RWPE2 (cell line): ENCODE data around the gene KCNJ5.
A peak's percentile ranks its signal among the peaks of the same experiment; 100 is the strongest.

Experiments used
- ATAC-seq: fragments of 200-7000 bp; cut with Tn5 transposase; 3 replicates; pipeline ENCODE4 v1.9.1; 2021; ENCODE audit warnings: low read depth
- DNase-seq: peaks from one replicate; pipeline ENCODE4 v3.0.0-alpha.2; 2020; ENCODE audit warnings: low spot score
- H3K27ac ChIP-seq: fragments of 450-650 bp; 2 replicates; pipeline ENCODE4 v1.5.1; 2017; ENCODE audit warnings: mild to moderate bottlenecking; ENCODE audit not compliant: poor library complexity, severe bottlenecking
- H3K27me3 ChIP-seq: fragments of 250-450 bp; sonication (Bioruptor Pico); 2 replicates; pipeline ENCODE4 v1.5.1; 2021; ENCODE audit warnings: mild to moderate bottlenecking, moderate library complexity; ENCODE audit not compliant: insufficient read depth, poor library complexity, severe bottlenecking
- H3K36me3 ChIP-seq: fragments of 250-450 bp; sonication (Bioruptor Pico); 2 replicates; pipeline ENCODE4 v1.5.1; 2020; ENCODE audit warnings: low read depth, mild to moderate bottlenecking, moderate library complexity
- H3K4me1 ChIP-seq: fragments of 250-450 bp; sonication (Bioruptor Pico); 2 replicates; pipeline ENCODE4 v1.5.1; 2021; ENCODE audit warnings: mild to moderate bottlenecking, moderate library complexity; ENCODE audit not compliant: insufficient read depth, poor library complexity, severe bottlenecking
- H3K4me3 ChIP-seq: fragments of 250-450 bp; sonication (Bioruptor Pico); 2 replicates; pipeline ENCODE4 v1.5.1; 2021; ENCODE audit warnings: mild to moderate bottlenecking, moderate library complexity; ENCODE audit not compliant: severe bottlenecking
- H3K9me3 ChIP-seq: fragments of 250-450 bp; sonication (Bioruptor Pico); 2 replicates; pipeline ENCODE4 v1.5.1; 2021; ENCODE audit warnings: mild to moderate bottlenecking, moderate library complexity; ENCODE audit not compliant: severe bottlenecking
- TF ChIP-seq, protein P1 (sequence below): fragments of 450-650 bp; IDR thresholded peaks from one replicate; pipeline ENCODE4 v1.5.1; 2017; ENCODE audit warnings: mild to moderate bottlenecking, moderate library complexity; ENCODE audit not compliant: poor library complexity, severe bottlenecking

The KCNJ5 gene

DNA sequence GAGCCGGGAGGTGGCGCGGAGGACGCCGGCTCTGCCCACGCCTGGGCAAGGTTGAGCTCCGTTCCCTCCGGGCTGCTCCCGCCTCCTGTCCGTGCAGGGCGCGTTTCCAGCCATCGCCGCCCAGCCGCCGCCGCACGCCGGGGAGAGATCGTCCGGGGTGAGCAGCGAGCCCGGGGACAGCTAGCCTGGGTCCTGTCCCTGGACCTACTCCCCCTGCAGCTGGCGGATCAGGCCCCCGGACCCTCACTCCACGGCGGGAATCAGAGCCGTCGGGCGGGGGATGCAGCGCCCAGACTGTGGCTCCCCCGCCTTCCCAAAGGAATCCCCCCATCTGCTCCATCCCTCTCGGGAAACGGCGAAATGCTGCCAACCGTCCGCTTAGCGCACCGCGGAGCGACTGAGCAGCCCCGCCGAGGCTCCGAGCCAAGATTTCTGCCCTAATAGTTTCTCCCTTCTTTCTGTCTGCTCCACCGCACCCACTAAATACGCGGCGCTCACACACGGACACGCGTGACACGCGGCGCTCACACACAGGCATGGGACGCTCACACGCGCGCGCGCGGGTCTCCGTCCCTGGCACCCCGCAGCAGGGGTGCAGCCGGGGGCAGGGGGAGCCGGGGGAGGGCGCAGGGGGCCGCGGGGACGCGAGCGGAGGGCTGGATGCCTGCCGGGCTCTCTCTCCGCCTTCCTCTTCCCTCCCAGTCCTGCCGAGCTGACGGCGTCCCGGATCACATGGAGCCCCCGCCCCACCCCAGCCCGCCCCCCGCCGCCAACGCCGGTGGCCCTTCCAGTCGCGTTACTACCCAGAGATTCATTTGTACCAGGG lies at the start of gene KCNJ5:
TSS of gene KCNJ5 (plus strand) at position 814 of the 826 bp plus-strand sequence. CDS start 19,918 bp downstream, outside the sequence.
- DNase-seq (no peak), ATAC-seq (peak; percentile 71)
- TF ChIP-seq, protein P1, sequence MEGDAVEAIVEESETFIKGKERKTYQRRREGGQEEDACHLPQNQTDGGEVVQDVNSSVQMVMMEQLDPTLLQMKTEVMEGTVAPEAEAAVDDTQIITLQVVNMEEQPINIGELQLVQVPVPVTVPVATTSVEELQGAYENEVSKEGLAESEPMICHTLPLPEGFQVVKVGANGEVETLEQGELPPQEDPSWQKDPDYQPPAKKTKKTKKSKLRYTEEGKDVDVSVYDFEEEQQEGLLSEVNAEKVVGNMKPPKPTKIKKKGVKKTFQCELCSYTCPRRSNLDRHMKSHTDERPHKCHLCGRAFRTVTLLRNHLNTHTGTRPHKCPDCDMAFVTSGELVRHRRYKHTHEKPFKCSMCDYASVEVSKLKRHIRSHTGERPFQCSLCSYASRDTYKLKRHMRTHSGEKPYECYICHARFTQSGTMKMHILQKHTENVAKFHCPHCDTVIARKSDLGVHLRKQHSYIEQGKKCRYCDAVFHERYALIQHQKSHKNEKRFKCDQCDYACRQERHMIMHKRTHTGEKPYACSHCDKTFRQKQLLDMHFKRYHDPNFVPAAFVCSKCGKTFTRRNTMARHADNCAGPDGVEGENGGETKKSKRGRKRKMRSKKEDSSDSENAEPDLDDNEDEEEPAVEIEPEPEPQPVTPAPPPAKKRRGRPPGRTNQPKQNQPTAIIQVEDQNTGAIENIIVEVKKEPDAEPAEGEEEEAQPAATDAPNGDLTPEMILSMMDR: peak; percentile 7
- Histone ChIP-seq H3K27me3 (no peaks in the 10 kb centered on the region), H3K4me3 (peak within 1 kb of the TSS; percentile 28), H3K4me1 (peaks cover 3% of the 10 kb centered on the region), H3K36me3 (no peaks in the 10 kb centered on the region), H3K9me3 (no peaks in the 10 kb centered on the region), H3K27ac (no peak within 1 kb of the TSS)

DNA sequence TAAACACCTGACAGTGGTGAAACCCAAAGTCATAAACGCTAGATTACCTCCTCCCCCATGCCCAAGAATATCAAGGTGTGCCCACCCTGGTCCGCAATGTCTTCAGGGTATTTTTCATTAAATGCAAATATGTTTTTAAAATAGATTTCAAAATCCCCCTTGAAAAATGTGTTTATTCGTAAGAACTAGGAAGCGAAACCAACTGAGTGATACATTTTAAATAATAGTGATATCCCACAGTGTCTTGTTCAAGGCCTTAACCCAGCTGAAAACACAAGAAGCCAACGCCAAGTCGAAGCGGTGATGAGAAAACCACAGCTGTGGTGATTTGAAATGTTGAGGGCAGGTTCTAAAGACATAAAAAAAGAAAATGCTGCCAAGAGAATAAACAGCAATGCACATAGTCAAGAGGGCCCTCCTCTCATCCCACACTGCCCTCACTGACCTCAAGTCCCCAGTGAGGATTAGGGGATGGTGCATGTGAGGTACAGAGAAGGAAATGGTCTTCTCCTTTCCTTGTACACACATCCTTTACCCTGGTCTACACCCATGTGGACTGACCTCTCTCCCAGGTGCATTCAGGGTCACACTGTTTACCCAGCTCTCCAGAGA lies 49.6 kb upstream of the KCNJ5 start:
- no peak for DNase-seq
- Histone ChIP-seq H3K27me3 (no peaks in the 10 kb centered on the region), H3K36me3 (no peaks in the 10 kb centered on the region), H3K4me1 (no peaks in the 10 kb centered on the region), H3K9me3 (no peaks in the 10 kb centered on the region), H3K27ac (no peak overlapping the region), H3K4me3 (no peak overlapping the region)
- ATAC-seq: no peak
- TF ChIP-seq, protein P1: no peak

DNA sequence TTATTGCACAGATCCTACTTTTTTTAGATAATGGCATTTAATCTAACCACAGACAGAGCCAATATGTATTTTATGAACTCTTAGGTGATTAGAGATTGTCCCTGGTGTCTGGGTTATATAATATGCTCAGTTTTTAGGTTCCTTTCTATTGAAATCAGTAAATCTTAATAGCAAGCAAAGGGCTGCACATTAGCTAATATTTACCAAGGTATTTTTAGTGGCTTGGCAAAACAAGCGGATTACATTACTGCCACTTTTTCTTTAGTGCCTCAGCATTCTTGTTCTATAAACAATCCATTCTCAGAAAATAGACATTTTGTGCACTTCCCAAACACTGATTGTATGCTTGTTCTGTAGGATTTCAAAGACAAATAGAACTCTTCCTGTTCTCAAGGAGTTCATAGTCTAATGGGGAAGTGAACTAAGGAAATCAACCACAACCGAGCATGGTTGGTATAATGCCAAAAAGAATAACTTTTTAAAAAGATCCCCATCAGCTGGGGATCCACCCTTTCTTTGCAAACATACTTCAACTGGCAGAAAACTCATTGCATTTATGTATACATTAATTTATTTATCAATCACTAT lies 47.9 kb upstream of the KCNJ5 start:
- H3K27ac ChIP-seq: no peak overlapping the region
- H3K9me3 ChIP-seq: no peaks in the 10 kb centered on the region
- H3K27me3 ChIP-seq: no peaks in the 10 kb centered on the region
- H3K36me3 ChIP-seq: no peaks in the 10 kb centered on the region
- no peaks in the 10 kb centered on the region for H3K4me1 ChIP-seq
- DNase-seq (no peak), ATAC-seq (no peak)
- TF ChIP-seq, protein P1: no peak
- no peak overlapping the region for H3K4me3 ChIP-seq

DNA sequence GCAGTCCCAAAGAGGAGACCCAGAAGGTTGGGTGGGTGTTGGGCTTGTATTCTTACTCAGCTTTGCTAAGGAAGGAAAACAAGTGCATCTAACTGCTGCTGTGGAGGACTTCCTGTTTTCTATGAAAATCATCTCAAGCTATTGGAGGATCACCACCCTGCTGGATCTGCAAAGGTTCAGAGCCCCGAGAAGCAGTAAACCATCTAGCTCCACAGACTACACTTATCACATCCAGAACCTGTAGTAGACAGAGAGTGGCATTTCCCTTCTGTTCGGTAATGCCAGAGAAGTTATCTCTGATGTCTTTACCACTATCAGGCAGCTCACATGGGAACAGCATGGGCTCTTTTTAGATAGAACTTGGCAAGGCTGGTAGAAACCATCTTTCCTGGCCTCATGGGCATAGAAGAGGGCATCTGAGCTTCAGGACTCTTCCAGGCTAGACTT lies 45.8 kb upstream of the KCNJ5 start:
- H3K4me3 ChIP-seq: no peak overlapping the region
- H3K27ac ChIP-seq: no peak overlapping the region
- TF ChIP-seq, protein P1: no peak
- no peaks in the 10 kb centered on the region for H3K36me3 ChIP-seq
- H3K9me3 ChIP-seq: no peaks in the 10 kb centered on the region
- H3K27me3 ChIP-seq: no peaks in the 10 kb centered on the region
- no peak for DNase-seq
- H3K4me1 ChIP-seq: no peaks in the 10 kb centered on the region
- no peak for ATAC-seq
